ENCODE measurements around the gene CNKSR3.
"Not testable (repeated sequence)": the region's sequence is repeated elsewhere in the genome, so short reads cannot be mapped to it uniquely, and the experiment has no call there.

CNKSR3 gene

DNA sequence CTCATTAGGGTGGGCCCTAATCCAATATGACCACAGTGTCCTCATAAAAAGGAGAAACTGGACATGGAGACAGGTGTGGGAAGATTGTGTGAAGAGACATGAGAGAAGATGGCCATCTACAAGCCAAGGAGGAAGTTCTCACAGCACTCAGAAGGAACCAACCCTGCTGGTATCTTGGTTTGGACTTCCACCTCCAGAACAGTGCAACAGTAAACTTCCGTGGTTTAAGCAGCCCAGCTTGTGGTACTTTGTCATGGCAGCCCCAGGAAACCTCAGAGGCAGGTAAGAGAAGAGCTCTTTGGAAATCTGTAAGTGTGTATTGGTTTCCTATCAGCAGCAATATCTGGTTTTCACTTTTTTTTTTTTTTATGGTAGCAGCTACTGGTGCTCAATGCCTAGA, 16.5 kb upstream of the CNKSR3 start:
- no peak for DNase-seq

DNA sequence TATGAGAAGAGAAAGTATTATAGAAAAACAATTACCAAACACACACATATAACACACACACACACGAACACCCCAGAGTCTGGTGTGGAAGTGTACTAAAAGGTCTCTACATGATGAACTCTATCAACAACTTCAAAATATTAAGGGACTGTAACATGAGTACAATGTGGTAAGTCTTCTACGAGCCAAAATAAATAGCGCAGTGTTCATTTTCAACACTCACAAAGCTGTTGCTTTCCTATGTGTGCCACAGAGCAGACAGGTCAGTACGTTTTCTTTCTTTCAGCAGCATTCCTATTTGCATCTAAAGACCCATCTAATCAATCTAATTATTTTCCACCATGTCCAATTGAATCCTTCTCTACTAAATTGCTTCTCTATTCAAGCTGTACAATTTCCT, 12.1 kb upstream of the CNKSR3 start:
- DNase-seq: no peak

DNA sequence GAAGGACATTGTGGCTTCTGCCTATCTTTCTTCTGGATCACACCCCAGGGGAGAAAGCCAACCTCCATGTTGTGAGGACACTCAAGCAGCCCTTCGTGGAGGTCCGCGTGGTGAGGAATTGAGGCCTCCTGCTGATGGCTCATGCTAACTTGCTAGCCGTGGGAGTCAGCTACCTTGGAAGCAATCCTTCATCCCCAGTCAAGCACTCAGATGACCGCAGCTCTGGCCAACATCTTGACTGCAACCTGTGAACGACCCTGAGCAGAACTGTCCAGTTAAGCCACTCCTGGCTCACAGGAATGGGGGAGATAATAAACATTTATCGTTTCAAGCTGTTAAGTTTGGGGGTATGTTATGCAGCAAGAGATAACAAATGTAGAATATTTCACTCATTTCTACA, 10.9 kb upstream of the CNKSR3 start:
- no peak for DNase-seq

DNA sequence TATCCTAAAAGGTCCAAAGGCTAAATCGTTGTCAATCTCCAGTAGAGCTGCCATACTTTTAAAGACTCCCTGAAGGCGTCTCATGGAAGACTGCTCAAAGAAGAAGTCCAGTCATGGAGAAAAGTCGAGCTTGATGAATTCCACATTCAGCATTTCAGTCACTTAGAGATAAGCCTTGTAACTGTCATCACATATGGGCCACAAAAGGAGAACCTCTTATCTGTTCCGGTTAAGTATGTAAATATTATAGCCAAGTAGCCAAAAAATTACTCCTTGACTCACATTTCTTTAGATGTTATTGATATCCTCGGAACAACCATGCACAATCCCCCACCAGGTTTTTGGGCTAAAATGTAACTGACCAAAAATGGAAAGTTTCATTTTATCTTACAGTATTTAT, 9.8 kb upstream of the CNKSR3 start:
- no peak for DNase-seq

DNA sequence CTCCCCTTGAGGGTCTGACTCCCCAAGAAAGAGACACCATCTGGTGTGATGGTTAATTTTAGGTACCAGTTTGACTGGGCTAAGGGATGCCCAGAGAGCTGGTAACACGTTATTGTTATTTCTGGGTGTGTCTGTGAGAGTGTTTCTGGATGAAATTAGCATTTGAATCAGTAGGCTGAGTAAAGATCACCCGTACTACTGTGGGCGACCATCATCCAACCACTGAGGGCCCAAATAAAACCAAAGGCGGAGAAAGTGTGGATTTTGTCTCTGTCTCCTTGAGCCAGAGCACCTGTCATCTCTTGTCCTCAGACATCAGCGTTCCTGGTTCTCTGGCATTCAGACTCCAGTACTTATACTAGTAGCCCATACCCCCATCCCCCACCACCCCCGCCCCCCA, 7.9 kb upstream of the CNKSR3 start:
- DNase-seq: no peak

DNA sequence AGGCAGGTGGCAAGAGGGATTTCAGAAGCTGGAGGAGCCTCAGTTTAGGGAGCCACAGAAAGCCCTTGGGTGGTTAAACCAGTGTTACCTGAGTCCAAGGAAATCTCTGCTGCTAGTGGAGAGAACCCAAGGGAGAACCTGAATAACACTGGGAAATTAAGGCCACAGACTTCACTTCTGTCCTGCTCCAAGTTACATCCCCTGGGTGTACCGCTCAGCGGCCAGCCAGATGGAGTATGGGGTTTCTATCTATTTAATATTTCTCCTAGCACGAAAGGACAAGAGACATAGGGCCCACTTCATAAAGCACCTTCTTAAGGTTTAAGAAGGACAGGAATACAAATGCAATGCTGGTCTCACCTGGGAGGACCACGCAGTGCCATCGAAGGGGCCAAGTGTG, 5.8 kb upstream of the CNKSR3 start:
- DNase-seq: no peak

DNA sequence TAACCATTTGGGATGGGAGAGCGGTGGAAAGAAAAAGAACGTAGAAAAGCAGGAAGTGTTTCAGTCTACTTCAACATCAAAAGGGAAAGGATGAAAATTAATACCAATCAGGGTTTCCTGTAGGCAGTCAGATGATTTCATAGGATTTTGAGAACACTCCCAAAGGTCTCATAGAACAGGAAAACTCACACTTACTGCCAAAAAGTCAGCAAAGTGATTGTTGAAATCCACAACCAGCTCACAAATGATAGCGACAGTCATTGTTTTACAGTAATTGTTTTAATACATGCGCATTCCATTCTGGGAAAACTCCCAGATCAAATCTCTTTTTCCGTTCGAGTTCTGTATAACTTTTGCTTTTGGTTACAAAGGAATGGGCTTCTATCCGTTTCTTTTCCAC, 5.3 kb upstream of the CNKSR3 start:
- no peak for DNase-seq

DNA sequence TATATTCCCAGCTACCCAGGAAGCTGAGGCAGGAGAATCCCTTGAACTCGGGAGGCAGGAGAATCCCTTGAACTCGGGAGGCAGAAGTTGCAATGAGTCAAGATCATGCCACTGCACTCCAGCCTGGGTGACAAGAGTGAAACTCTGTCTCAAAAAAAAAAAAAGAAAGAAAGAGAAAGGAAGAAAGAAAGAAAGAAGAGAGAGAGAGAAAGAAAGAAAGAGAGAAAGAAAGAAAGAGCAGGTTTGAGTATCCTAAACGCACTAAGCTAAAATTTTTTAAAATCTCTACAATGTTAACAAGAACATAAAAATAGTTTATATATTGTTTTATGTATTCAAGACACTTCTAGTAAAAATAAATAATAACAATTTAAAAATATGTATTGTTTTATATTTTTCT, 4.6 kb upstream of the CNKSR3 start:
- DNase-seq: not testable (repeated sequence)

DNA sequence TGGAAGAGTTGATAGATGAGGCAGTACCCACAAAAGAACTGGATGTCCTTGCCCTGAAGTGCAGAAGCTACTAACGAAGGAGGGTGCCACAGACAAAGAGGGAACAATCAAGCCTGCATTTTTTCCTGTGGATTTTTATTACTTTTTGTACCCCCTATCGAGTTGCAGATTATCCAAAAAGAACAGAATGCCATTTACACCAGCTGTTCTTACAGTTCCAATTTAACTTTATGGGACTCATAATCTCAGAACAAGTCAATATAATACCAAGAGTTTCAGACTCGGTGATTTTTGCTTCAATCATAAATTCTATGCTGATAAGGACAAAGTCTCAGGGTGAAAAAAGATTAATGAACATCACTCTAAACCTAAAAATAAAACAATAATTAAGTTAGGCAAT, 4.0 kb upstream of the CNKSR3 start:
- no peak for DNase-seq

DNA sequence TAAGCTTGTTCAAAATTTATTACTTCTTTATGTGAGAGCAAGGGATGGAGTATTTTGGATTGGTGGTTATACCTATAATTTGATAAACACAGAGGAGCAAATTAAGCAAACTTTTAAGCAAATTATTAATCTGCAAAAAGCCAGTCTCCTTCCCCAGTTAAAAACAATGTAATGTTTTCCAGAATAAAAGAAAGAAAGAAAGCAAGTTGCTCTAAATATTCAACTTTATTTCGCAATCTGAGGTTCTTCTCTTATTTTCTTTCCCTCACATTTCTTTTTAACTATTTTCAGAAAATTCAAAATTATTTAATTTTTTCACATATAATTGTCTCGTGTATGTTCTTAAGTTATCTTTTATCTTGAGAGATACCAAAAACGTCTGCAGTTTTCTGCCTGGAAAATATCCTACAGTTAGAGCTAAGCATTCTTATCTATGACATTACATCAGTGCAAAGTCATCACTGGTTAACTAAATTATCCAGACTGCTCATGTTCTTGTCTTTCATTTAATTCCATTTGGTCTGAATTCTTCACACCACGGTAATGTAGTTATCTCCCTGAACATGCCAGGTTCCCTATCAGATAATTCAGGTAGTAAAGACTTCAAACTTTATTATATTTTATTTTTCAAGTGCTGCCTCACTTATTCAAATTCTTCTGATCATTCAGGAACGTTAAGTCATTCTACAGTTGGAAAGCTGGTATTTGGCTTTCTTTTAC, 3.3 kb upstream of the CNKSR3 start:
- no peak for DNase-seq

DNA sequence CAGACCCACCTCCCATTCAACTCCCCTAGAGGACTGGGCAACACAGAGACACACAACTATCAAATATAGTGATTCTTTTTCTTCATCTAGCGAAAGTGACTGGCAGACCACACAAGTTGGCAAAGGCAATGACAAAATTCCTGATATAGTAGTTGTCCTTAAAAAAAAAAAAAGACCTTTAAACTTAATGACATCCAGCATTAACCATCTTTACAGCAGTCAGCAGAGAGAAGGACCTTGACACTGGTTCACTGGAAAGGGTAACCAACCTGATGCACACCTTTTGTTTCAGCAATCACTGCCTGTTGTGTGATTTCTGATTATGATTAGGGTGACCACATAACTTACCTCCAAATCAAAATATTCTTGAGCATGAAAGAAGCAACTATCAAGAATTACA, 1.7 kb upstream of the CNKSR3 start:
- DNase-seq: peak in 1 of 3 experiments; percentile 52

DNA sequence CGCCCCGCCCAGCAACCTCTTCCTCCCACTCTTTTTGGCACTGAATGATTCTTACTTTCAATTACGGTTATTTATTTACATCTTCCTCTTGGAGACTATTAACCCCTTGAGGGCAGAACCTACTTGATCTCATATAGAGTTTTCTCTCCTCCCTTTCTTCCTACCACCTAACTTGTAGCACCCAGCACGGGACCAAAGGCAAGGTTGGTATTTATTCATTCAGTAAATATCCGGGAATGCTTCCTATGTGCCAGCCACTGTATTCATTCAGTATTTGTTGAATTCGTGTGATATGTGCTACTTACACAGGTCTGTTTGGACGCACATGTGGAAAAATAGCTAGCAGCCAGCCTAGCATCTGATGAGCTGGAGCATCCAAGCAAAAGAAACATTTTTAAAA, 1.3 kb upstream of the CNKSR3 start:
- peak in 2 of 3 experiments; percentile 38 to 69 for DNase-seq

DNA sequence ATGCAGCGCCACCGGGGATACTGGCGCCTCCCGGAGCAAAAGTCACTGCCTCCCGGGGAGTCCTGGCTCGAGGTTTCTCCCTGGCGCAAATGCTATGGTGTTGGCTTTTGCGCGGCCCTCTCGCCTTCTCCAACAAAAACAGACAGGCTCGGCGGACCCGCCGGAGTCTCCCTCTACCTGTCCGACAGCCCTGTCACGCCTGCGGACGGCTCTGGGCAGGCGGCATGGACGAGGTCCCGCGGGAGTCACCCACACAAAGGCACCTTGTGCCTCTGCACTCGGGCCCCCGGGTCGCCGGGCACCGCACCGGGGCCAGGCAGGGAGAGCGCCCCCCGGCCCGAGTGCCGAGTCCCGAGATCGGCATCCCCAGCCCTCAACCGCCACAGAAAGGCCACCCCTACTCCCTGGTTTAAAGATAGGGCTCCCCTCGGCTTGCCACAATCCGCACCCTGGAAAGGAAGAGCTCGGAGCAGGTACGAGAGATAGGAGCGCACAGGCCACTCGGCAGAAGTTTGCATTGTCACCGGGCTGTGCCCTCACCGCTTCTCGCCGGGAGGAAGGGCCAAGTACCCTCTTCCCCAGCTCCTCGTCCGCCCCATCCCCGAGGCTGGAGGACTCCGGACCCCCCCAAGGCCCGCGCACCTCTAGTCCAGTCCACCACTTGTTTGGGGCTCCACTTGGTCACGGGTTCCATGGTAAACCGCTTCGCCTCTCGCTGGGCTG, 903 bp downstream of the CNKSR3 start:
- DNase-seq: peak; percentile 44 to 82 (median 81)

DNA sequence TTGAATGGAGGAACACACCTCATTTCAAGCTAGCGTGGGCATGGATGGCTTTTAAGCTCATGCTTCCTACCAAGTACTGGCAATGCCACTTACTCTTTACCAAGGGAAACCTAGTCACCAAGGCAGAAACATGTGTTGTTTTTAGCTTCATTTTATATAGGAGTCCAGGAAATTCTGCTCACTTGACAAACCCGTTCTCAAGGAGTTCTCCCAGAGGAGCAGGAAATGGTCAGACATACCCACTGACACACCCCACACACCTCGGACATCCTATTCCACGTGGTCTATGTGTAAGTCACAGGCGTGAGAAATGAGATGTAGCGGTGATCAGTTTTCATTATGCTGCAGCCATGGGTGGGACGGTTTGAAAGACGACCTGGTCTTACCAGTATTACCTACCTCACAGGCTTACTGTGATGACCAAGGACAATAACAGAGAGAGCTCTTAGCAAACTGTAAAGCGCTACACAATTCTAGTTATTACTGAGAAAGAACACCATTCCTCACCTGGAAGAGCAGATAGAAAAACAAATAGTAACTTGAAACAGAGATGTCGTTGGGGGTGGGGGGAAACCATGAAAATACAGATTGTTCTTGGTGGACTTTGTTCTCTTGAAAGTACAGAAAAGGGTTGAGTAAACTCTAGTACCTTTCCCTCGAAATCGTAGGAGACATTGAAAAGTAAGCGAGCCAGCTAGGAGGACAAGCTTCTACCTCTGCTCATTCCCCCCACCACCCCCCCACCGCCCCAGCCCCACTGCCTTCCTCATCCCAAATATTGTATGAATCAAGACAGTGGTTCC, 1.7 kb downstream of the CNKSR3 start:
- DNase-seq: peak in 2 of 3 experiments; percentile 59 to 73

DNA sequence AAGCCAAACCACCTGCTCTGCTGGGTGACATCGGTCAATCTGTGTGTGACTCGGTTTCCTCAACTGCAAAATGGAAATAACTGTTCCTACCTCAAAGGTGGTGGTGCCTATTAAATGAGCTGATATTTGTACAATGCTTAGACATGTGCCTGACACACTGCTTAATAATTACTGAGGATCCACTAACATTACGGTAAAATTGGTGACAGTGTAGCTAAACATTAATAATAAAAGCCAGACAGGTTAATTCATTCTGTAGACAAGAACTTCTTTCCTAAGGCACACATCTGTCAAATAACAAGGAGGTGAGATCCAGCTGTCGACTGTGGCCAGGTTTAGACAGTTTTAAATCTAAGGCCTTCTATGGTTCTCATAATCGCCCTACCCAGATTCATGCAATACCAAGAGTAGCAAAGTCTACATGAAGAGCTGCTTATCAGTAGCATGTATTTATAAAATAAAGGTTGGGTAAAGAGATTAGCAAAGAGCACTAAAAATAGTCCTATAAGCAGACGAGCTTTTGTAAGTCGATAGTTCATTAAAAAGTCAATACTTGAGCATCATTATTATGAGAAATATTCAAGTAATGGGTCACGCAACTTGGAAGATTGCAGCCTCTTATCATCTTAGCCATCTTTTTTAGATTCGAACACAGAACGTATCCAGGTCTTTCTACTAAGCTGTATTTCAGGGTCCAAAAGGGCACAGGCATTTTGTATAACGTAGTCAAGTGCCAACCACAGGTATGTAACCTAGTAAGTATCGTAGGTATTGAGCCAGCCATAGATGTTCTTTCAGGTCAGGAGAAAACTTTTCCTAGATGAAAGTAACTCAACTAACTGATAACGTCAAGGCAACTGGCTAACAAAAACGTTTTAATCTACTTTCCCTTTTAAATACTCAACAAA, 3.2 kb downstream of the CNKSR3 start:
- DNase-seq: peak in 1 of 3 experiments; percentile 23

DNA sequence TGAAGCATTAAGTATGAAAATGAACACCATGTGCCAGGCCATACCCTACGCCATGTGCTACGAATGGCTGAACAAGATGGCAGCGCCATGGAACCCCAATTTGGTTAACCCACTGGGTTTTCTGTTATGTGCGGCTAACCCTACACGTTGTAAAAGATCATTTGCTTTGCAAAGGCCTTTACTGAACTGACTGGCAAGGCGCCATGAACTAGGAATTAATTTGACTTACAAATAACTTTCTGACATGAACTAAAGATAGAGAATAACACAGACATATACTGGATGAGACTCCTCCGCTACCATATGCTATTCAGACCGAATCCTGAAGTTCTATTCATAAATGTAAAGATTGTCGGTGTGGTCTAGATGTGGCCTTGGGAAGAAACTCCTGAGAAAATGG, 3.9 kb downstream of the CNKSR3 start:
- no peak for DNase-seq

DNA sequence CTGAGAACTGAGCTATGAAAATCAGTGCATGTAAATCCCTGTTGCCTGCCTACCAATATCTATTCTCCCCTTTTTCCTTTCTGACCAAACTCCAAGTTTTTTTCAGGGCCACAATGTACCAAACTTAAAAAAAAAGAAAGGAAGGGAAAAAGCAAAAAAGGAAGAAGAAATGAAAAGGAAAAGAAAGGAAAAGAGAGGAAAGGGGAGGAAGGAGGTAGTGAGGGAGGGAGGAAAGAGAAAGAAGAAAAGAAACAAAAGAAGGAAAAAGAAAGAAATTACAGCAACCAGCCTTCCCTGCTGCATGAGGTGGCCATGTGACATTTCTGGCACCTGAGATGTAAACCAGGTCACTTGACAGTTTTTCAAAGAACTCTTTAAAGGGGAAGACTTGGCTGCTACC, 4.4 kb downstream of the CNKSR3 start:
- DNase-seq: no peak

DNA sequence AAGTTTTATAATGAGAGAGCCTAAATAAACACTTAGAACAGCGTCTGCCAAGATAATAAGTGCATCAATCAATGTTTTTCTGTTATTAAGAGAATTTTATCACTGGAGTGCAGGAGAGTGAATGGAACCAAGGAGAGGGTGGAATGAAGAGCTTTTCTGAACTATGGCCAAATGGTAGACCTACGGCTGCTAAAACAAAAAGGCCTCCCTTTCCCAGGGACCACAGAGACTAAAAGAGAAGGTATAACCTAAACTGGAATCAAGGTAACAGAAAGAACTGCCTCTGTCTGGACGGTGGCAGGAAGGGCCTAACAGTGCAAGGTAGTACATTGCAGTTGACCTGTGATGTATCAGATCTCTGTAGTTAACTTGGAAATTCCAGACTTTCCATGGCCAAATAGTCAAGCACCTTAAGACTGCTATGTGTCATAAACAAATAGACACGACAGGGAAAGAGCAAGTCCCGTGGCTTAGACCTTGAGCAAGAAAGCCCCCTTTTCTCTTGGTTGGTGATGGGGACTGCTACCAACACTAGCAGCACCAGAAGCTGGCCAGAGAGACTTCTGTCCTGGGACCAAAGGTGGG, 5.5 kb downstream of the CNKSR3 start:
- no peak for DNase-seq

DNA sequence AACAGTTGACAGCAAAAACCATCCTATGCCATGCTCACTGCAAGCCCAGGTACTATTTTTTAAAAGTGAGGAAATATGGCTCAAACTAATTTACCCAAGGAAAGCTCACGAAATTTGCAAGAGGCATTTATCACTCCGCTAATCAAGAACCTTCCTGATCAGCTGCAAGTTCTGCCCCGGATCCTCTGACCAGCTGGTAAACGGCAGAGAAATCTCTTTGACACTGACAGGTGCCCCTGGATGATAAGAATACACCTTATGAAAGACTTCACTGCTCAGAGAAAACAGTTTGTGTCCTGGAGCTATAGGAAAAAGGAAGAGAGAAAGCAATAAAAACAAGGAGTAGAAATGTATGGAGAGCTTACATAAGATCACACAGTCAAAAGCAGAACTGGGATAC, 6.4 kb downstream of the CNKSR3 start:
- DNase-seq: no peak

DNA sequence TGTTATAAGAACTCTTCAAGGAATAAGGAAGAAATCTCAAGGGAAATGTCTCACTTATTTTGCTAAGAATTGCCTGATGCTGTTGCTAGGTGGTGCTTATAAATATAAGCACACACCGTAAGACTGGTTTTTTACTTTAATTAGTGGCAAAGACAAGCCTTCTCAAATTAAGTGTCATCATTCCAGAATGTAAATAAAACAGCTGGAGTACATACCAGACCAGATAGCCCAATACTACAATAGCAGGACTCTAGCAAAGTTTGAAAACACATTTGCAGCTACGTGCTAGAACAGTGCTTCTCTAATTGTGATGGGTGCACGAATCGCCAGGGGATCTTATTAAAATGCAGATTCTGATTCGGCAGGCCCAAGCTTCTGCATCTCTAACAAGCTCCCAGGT, 6.8 kb downstream of the CNKSR3 start:
- no peak for DNase-seq

DNA sequence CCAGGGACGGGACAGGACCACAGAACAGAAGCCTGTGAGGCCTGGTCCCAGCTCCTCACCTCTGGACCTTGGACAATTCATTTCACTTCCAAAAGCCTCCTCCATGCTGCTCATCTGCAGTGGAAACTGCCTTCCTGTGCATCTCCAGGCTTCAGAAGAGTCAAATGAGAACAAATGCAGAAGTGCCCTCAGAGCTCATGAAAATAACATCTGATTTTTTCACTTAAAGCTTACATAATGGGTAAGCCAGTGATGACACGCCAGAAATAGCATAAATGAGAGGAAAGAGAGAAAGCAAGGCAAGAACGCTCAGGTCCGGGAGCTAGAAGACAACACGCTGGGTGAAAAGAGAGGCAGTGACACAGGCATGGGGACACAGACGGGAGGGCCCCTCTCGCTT, 7.9 kb downstream of the CNKSR3 start:
- DNase-seq: no peak

DNA sequence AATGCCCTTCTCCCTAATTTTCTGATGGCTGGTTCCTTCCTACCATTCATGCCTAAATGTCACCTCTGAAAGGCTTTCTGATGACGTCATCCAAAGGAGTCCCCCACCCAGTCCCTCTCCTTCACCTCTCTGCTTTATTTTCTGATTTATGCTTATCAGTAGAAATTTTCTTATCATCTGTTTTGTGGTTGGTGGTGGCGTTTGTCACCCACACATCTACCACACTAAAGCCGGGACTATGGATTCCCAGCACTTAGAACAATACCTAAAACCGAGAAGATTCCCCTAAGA, 9.0 kb downstream of the CNKSR3 start:
- DNase-seq: no peak

Data from NCI-H1417 (cell line).